Loucy (cell line): Measurements from ENCODE around the gene GLRX.

Experiments used
- CTCF ChIP-seq: fragments of 200-600 bp; sonication (generic); conservative IDR thresholded peaks from 2 replicates; pipeline ENCODE4 v1.5.1; 2014; ENCODE audit warnings: mild to moderate bottlenecking, antibody characterized with exemption, low read length
- EZH2phosphoT487 ChIP-seq: fragments of 200-600 bp; IDR thresholded peaks from 2 replicates; pipeline ENCODE4 v1.6.1; 2018; ENCODE audit warnings: antibody characterized with exemption, mild to moderate bottlenecking, moderate library complexity, borderline replicate concordance

GRCh38 chr5:95826949-95827891, 4.7 kb upstream of the GLRX start:
- TF ChIP-seq CTCF (no peak), EZH2phosphoT487 (no peak)
